CD14-positive monocyte (primary cell): ENCODE data around the gene HECW1. TPM values are rescaled to one million over a fixed set of nuclear protein-coding genes. Genes with fewer than 3 reads are reported as not detected.
"Not testable (repeated sequence)": the region's sequence is repeated elsewhere in the genome, so short reads cannot be mapped to it uniquely, and the experiment has no call there.

Experiments used
- DNase-seq, 3 donors: peaks; one replicate each; pipeline ENCODE4 v3.0.0-alpha.2; 2011 to 2022
- H2AFZ ChIP-seq: 2 replicates; pipeline ENCODE4 v1.6.0; 2012; ENCODE audit warnings: mild to moderate bottlenecking, low read depth, low read length, inconsistent platforms; ENCODE audit not compliant: insufficient read depth, poor library complexity, severe bottlenecking
- H3K27ac ChIP-seq, 2 donors: 1 replicate in 1 of 2; 2 replicates in 1 of 2; pipeline ENCODE4 v1.5.1; 2012 to 2013; ENCODE audit warnings: low read length in 2 of 2, control low read depth in 1 of 2, inconsistent platforms in 1 of 2, low read depth in 1 of 2, mild to moderate bottlenecking in 1 of 2
- H3K27me3 ChIP-seq, 2 donors: one replicate each; pipeline versions ENCODE4 v1.6.0 to v1.6.1; 2011 to 2013; ENCODE audit warnings: low read length in 2 of 2; ENCODE audit not compliant: control insufficient read depth in 2 of 2, insufficient read depth in 2 of 2
- H3K36me3 ChIP-seq, 2 donors: replicated peaks in 1 of 2; 1 replicate in 1 of 2; 2 replicates in 1 of 2; pipeline versions ENCODE4 v1.5.1 to v1.6.1; 2012 to 2013; ENCODE audit warnings: low read length in 2 of 2, control low read depth in 1 of 2, inconsistent platforms in 1 of 2, mild to moderate bottlenecking in 1 of 2; ENCODE audit not compliant: insufficient read depth in 2 of 2, control insufficient read depth in 1 of 2
- H3K4me1 ChIP-seq, 2 donors: 1 replicate in 1 of 2; 2 replicates in 1 of 2; pipeline versions ENCODE4 v1.5.1 to v1.6.1; 2012 to 2013; ENCODE audit warnings: low read length in 2 of 2, control low read depth in 1 of 2, inconsistent platforms in 1 of 2, mild to moderate bottlenecking in 1 of 2, moderate library complexity in 1 of 2; ENCODE audit not compliant: insufficient read depth in 2 of 2, control insufficient read depth in 1 of 2
- H3K4me2 ChIP-seq: replicated peaks from 2 replicates; pipeline ENCODE3; 2012; ENCODE audit warnings: low read length, moderate library complexity, mild to moderate bottlenecking; ENCODE audit not compliant: poor library complexity, severe bottlenecking; ENCODE audit errors: extremely low read depth
- H3K4me3 ChIP-seq, 3 experiments: fragments of 200-600 bp in 1 of 3; sonication (generic) in 1 of 3; replicated peaks in 1 of 3; 1 replicate in 2 of 3; 2 replicates in 1 of 3; pipeline ENCODE4 v1.5.1; 2011 to 2013; ENCODE audit warnings: low read length in 3 of 3, mild to moderate bottlenecking in 3 of 3, control low read depth in 2 of 3, low read depth in 2 of 3, inconsistent platforms in 1 of 3, moderate library complexity in 1 of 3
- H3K79me2 ChIP-seq: 2 replicates; pipeline ENCODE4 v1.6.0; 2012; ENCODE audit warnings: mild to moderate bottlenecking, control low read depth, inconsistent platforms, low read length, moderate library complexity; ENCODE audit not compliant: insufficient read depth
- H3K9ac ChIP-seq: 2 replicates; pipeline ENCODE4 v1.6.0; 2017; ENCODE audit warnings: low read length, mild to moderate bottlenecking; ENCODE audit not compliant: insufficient read depth, poor library complexity, severe bottlenecking
- H3K9me3 ChIP-seq, 2 donors: replicated peaks in 1 of 2; 1 replicate in 1 of 2; 2 replicates in 1 of 2; pipeline versions ENCODE4 v1.5.1 to v1.6.1; 2012 to 2013; ENCODE audit warnings: low read length in 2 of 2, control low read depth in 1 of 2; ENCODE audit not compliant: control insufficient read depth in 1 of 2, insufficient read depth in 1 of 2
- H4K20me1 ChIP-seq: 2 replicates; pipeline ENCODE4 v1.6.0; 2012; ENCODE audit warnings: mild to moderate bottlenecking, low read length, control low read depth, moderate library complexity; ENCODE audit not compliant: insufficient read depth
- H3K27ac Mint-ChIP-seq, 7 donors: one replicate each; pipeline ENCODE4 v1.8.0; 2020; ENCODE audit warnings: mild to moderate bottlenecking in 7 of 7, mixed read lengths in 7 of 7, moderate library complexity in 6 of 7, inconsistent platforms in 2 of 7
- H3K27me3 Mint-ChIP-seq, 3 donors: one replicate each; pipeline ENCODE4 v1.8.0; 2021 to 2022; ENCODE audit warnings: low read depth in 3 of 3, mild to moderate bottlenecking in 3 of 3, mixed read lengths in 3 of 3, moderate library complexity in 3 of 3, inconsistent platforms in 1 of 3
- H3K36me3 Mint-ChIP-seq, 2 donors: one replicate each; pipeline ENCODE4 v1.8.0; 2020; ENCODE audit warnings: mixed read lengths in 2 of 2, inconsistent platforms in 1 of 2, mild to moderate bottlenecking in 1 of 2
- H3K4me1 Mint-ChIP-seq: one replicate; pipeline ENCODE4 v1.8.0; 2020; ENCODE audit warnings: mild to moderate bottlenecking, mixed read lengths
- H3K4me3 Mint-ChIP-seq, 2 donors: one replicate each; pipeline ENCODE4 v1.8.0; 2020; ENCODE audit warnings: mild to moderate bottlenecking in 2 of 2, mixed read lengths in 2 of 2, moderate library complexity in 1 of 2
- H3K9me3 Mint-ChIP-seq, 7 donors: one replicate each; pipeline ENCODE4 v1.8.0; 2020 to 2022; ENCODE audit warnings: mixed read lengths in 7 of 7, mild to moderate bottlenecking in 6 of 7, moderate library complexity in 6 of 7, inconsistent platforms in 2 of 7
- CTCF ChIP-seq: fragments of 200-600 bp; IDR thresholded peaks from one replicate; pipeline ENCODE4 v1.8.0; 2022; ENCODE audit warnings: antibody characterized with exemption, mild to moderate bottlenecking
- WGBS: methylation state at CpG from one replicate; pipeline ENCODE4 v1.1.5; 2013; ENCODE audit warnings: missing lambda C conversion rate; ENCODE audit not compliant: insufficient coverage; 5-methylcytosine and 5-hydroxymethylcytosine counted together
- intact Hi-C, 2 donors: fragments of 100-400 bp; cut with micrococcal nuclease; formaldehyde crosslinking; loops; one replicate each; pipeline versions ENCODE4 v1.15.0 to v1.15.1; 2023
- polyA plus RNA-seq, 3 donors: library from polyadenylated mRNA; depleted of rRNA in 1 of 3; unstranded in 2 of 3; stranded (reverse) in 1 of 3; fragments of 300-500 nt in 2 of 3; fragments of >200 nt in 1 of 3; fragmentation: Illumina TruSeq in 2 of 3; gene quantifications; 1 replicate in 2 of 3; 2 replicates in 1 of 3; pipeline ENCODE4 v1.2.3, GENCODE V29; 2012 to 2021

Gene HECW1
- polyA plus RNA-seq, 3 donors, result not detected

GRCh38 chr7:43484678-43485395 lies 372.4 kb downstream of the HECW1 start:
- H3K4me1 ChIP-seq, result no peaks in the 10 kb centered on the region
- H3K36me3 ChIP-seq, result no peaks in the 10 kb centered on the region
- Mint-ChIP-seq H3K4me3 (no peak overlapping the region), H3K9me3 (peaks cover 0 to 2% (median 0%) of the 10 kb centered on the region in 7 donors), H3K4me1 (no peaks in the 10 kb centered on the region), H3K27me3 (peaks cover 2 to 6% (median 4%) of the 10 kb centered on the region in 3 donors), H3K27ac (no peak overlapping the region), H3K36me3 (no peaks in the 10 kb centered on the region)
- no peak for TF ChIP-seq CTCF
- H3K27ac ChIP-seq, result no peak overlapping the region
- H3K27me3 ChIP-seq, result no peaks in the 10 kb centered on the region
- H3K9ac ChIP-seq, result no peak overlapping the region
- H3K9me3 ChIP-seq, result no peaks in the 10 kb centered on the region
- 74% methylated on average over 2 of the region's 6 CpGs for WGBS
- no peak overlapping the region for H2AFZ ChIP-seq
- H3K79me2 ChIP-seq, result no peaks in the 10 kb centered on the region
- DNase-seq, result no peak
- no peak overlapping the region for H3K4me3 ChIP-seq
- H3K4me2 ChIP-seq, result no peak overlapping the region
- intact Hi-C loops, result no loop called here
- no peaks in the 10 kb centered on the region for H4K20me1 ChIP-seq

- H3K4me1 Mint-ChIP-seq, result no peaks in the 10 kb centered on the region
- no peaks in the 10 kb centered on the region for H3K79me2 ChIP-seq
Measured at GRCh38 chr7:43485580-43485979, 373.1 kb downstream of the HECW1 start.

GRCh38 chr7:43486008-43486407 lies 373.6 kb downstream of the HECW1 start:
- H3K27me3 ChIP-seq, H3K4me1 ChIP-seq, H4K20me1 ChIP-seq, H3K36me3 Mint-ChIP-seq, intact Hi-C loops, H3K27ac ChIP-seq, H3K79me2 ChIP-seq, H3K4me3 ChIP-seq, H2AFZ ChIP-seq, H3K4me2 ChIP-seq, H3K27me3 Mint-ChIP-seq, DNase-seq, H3K4me3 Mint-ChIP-seq, H3K4me1 Mint-ChIP-seq, H3K9me3 Mint-ChIP-seq, H3K36me3 ChIP-seq, H3K9me3 ChIP-seq, H3K27ac Mint-ChIP-seq, H3K9ac ChIP-seq: not testable (repeated sequence)
- WGBS, result no CpG with 5 or more reads among the region's 5 CpGs

More at GRCh38 chr7:43485580-43485979, 373.1 kb downstream of the HECW1 start:
- no peak for DNase-seq
- intact Hi-C loops, result no loop called here
- Mint-ChIP-seq H3K36me3 (no peaks in the 10 kb centered on the region), H3K4me3 (no peak overlapping the region), H3K27ac (no peak overlapping the region), H3K9me3 (peaks cover 0 to 2% (median 0%) of the 10 kb centered on the region in 7 donors), H3K27me3 (peaks cover 4 to 6% (median 6%) of the 10 kb centered on the region in 3 donors)
- Histone ChIP-seq H3K4me2 (no peak overlapping the region), H3K4me1 (no peaks in the 10 kb centered on the region), H4K20me1 (no peaks in the 10 kb centered on the region), H3K27me3 (no peaks in the 10 kb centered on the region), H3K36me3 (no peaks in the 10 kb centered on the region), H3K27ac (no peak overlapping the region), H2AFZ (no peak overlapping the region), H3K9me3 (no peaks in the 10 kb centered on the region), H3K4me3 (no peak overlapping the region), H3K9ac (no peak overlapping the region)
- TF ChIP-seq CTCF, result no peak
- no CpG with 5 or more reads among the region's 2 CpGs for WGBS
